Sciatic nerve (tissue), 2 donors: ENCODE data around the gene CCDC88C. TPM values are rescaled to one million over a fixed set of nuclear protein-coding genes. Genes with fewer than 3 reads are reported as not detected.
"Not testable (repeated sequence)": the region's sequence is repeated elsewhere in the genome, so short reads cannot be mapped to it uniquely, and the experiment has no call there.

Source experiments
- ATAC-seq: fragments of 200-7000 bp; cut with Tn5 transposase; one replicate; pipeline ENCODE4 v1.9.1; 2020; ENCODE audit warnings: mild to moderate bottlenecking, moderate library complexity
- DNase-seq: peaks from one replicate; pipeline ENCODE4 v3.0.0-alpha.2; 2020; ENCODE audit warnings: low spot score
- intact Hi-C: fragments of 100-400 bp; cut with DNase I; formaldehyde crosslinking; loops from one replicate; pipeline ENCODE4 v1.14.2; 2022
- total RNA-seq: library from RNA; stranded (reverse); fragmentation: NEBNext Ultra II Directional; extraction: Animal tissue kit (Norgen Biotek cat#: 25700); gene quantifications from one replicate; pipeline ENCODE4 v1.2.1, GENCODE V29; 2021
- donor health status: DM: no; HTN: no; CAD: no.
- donor health status: DM: no; HTN: no; CAD: no.

Gene CCDC88C
- 16.2 TPM for total RNA-seq

- intact Hi-C loops: loop anchor here (5.0 kb wide), 1 partner anchor 95 kb away; no protein-coding TSS in a partner anchor
- ATAC-seq: no peak
- no peak for DNase-seq
Measured at GRCh38 chr14:91417120-91417982, at the start of gene CCDC88C. TSS of gene CCDC88C (minus strand) at chr14:91417820. CDS start at chr14:91417690, 130 bp downstream.

- DNase-seq: no peak
- intact Hi-C loops: no loop called here
- ATAC-seq: no peak
Measured at GRCh38 chr14:91466192-91466591, 48.6 kb upstream of the CCDC88C start.

DNA sequence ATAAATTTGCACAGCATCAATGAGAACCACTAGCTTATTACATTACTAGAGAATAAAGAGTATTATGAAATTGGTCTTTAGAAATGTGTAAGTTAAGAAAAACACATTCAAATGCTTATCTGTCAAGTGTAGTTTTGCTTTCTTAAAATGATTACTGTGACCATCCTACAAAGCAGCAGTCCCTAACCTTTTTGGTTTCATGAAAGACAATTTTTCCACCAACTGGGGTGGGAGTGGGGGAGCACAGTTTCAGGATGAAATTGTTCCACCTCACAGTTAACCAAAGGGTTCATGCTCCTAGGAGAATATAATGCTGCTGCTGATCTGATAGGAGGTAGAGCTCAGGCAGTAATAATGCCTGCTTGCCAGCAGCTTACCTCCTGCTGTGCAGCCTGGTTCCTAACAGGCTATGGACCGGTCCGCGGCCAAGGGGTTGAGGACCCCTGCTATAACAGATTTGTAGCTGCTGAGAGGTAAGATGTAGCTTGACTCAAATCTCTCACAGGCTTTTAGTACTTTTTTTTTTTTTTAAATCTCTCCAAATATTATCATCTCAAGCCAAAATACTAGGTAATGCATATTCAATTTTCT lies 47.1 kb upstream of the CCDC88C start:
- DNase-seq: no peak
- intact Hi-C loops: no loop called here
- no peak for ATAC-seq

DNA sequence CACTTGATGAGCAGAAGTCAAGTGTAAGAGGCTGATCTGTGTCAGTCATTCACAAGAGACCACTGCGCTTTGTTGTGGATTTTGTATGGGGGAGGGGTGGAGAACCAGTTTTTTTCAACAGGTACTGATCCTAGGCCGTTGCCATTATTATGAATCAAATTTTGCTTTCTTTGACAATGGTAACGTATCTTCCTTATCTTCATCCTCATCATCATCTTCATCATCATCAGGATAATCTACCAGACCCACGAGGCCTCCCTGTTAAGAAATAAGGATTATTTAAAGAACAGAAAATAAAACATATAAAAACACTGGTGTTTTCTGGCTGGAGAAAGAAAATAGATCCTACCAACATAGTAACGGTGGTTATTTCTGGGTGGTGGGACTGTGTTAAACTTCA lies 41.0 kb upstream of the CCDC88C start:
- intact Hi-C loops: no loop called here
- no peak for DNase-seq
- no peak for ATAC-seq

GRCh38 chr14:91456283-91456682 lies 38.7 kb upstream of the CCDC88C start:
- intact Hi-C loops: no loop called here
- no peak for ATAC-seq
- no peak for DNase-seq

DNA sequence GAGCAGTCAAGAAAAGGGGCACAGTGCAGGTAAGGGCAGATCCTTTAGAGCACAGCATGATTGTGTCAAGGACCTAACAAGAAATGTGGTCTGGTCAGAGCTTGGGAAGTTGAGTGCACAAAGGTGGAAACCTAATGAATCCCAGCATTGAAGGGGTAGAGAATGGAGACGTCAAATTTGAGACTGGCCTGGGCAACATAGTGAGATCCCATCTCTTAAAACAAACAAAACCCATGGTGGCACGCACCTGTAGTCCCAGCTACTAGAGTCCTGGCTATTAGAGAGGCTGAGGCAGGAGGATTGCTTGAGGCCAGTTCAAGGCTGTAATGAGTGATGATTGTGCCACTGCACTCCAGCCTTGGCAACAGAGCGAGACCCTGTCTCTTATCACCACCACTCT lies 37.0 kb upstream of the CCDC88C start:
- ATAC-seq: no peak

DNA sequence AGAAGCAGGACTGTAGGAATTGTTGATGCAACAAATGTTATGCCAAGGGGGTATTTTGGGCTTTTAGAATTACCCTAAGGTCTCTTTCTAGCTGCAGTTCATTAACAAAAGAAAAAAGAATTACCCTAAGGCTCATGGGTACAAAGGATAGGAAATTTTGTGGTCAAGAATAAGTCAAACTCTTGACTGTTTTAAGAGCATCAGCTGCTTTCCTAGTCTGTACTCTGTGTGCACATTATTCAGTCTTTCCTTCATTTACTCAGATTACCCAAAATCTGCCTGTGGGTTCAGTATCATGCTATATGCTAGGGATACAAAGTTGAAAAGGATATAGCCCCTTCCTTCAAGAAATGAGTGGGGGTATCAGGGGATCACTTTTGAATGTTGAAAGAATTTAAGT lies 36.5 kb upstream of the CCDC88C start:
- intact Hi-C loops: no loop called here
- ATAC-seq: no peak
- no peak for DNase-seq

More for the DNA sequence above, 37.0 kb upstream of the CCDC88C start:
- intact Hi-C loops: no loop called here
- no peak for DNase-seq

DNA sequence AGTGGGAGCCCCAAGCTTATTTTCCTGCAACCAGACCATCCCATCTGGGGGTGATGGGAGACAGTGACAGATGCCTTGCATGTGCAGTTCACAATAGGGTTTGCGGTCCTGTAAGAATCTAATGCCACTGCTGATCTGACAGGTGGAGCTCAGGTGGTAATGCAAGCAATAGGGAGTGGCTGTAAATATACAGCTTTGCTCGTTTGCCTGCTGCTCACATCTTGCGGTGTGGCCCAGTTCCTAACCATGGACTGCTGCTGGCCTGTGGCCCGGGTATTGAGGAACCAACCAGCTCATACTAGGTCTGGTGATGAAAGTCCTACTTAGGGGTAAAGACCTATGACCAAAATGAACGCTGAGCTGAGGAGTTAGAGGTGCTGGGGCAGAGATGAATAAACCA lies 36.1 kb upstream of the CCDC88C start:
- intact Hi-C loops: no loop called here
- DNase-seq: no peak
- no peak for ATAC-seq

- intact Hi-C loops: no loop called here
- DNase-seq (no peak), ATAC-seq (no peak)
Measured at GRCh38 chr14:91444335-91445020, 26.9 kb upstream of the CCDC88C start.

DNA sequence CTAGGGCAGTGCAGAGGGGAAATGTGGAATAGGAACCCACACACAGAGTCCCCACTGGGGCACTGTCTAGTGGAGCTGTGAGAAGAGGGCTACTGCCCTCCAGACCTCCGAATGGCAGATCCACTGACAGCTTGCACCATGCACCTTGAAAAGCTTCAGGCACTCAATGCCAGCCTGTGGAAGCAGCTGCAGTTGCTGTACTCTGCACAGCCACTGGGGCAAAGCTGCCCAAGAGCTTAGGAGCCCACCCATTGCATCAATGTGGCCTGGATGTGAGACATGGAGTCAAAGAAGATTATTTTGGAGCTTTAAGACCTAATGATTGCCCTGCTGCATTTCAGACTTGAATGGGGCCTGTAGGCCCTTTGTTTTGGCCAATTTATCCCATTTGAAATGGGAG lies 21.7 kb upstream of the CCDC88C start:
- ATAC-seq (no peak), DNase-seq (no peak)
- intact Hi-C loops: no loop called here

- DNase-seq: no peak
- intact Hi-C loops: no loop called here
- ATAC-seq: no peak
Measured at GRCh38 chr14:91438845-91439244, 21.2 kb upstream of the CCDC88C start.

GRCh38 chr14:91436266-91436665 lies 18.6 kb upstream of the CCDC88C start:
- intact Hi-C loops, ATAC-seq, DNase-seq: not testable (repeated sequence)

DNA sequence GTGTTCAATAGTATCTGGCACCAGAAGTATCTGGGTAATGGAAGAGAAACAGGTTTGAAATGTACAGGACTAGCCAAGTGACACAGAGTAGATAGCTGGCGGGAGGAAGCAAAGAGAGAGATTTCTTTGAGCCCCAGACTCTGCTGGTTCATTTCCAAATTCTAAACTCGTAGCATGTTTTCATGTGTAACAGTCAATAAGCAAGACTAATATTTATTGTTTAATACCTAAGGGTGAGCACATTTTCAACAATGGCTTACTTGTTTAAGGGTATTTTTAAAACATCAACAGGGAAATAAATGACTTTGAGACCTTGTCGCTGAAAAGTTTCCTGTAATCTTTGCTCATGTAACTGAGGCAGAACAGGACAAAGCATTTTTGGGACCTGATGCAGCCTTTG lies 11.8 kb upstream of the CCDC88C start:
- intact Hi-C loops: no loop called here
- ATAC-seq: no peak
- no peak for DNase-seq

DNA sequence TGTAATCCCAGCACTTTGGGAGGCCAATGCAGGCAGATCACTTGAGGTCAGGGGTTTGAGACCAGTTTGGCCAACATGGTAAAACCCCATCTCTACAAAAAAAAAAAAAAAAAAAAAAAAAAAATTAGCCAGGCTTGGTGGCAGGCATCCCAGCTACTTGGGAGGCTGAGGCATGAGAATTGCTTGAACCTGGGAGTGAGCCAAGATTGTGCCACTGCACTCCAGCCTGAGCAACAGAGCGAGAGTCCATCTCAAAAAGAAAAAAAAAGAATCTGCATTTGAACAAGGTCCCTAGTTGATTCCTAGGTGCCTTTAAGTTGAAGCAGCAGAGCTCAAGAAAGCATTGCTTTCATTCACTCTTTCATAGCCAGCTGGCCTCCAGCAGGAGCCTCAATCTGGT lies 11.3 kb upstream of the CCDC88C start:
- DNase-seq, ATAC-seq, intact Hi-C loops: not testable (repeated sequence)

- ATAC-seq, intact Hi-C loops, DNase-seq: not testable (repeated sequence)
Measured at GRCh38 chr14:91425531-91425944, 7.9 kb upstream of the CCDC88C start.

DNA sequence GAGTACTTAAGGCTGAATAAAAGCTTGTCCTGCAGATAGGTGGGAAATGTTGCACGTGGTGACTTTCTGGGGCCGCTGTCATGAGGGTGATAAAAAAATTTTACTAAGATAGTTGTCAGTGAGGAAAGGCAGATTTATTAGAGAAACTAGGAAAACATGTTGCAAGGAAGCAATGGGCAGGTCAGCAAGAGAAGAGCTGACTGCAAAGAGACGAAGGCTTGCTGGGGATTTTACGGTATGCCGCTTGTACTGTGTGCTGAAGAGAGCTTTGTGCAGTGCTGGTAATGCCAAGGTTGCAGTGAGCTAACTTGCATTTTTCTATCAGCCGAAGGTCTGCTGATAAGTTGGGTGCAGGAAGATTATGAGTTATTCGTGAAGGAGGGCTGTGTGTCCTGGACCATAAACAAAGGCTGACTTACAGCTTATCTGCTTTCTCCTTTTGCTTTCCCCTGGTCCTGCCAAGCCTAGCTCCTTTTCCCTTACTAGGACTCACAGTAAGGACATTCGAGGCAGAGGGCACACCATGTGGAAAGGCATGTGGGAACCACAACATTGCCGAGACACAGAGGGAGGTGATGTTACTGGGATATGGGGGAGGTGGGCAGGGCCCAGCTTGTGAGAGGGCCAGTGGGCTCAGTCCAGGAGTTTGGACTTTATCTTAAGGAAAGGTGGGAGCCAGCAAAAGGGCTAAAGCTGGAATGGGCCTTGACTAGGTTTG lies 7.4 kb upstream of the CCDC88C start:
- intact Hi-C loops: no loop called here
- no peak for DNase-seq
- ATAC-seq: no peak

- DNase-seq: no peak
- intact Hi-C loops: no loop called here
- no peak for ATAC-seq
Measured at GRCh38 chr14:91420686-91421085, 3.1 kb upstream of the CCDC88C start.

- DNase-seq: no peak
- ATAC-seq: no peak
- intact Hi-C loops: loop anchor here (5.0 kb wide), 1 partner anchor 97 kb away; no protein-coding TSS in a partner anchor
Measured at GRCh38 chr14:91419451-91419850, 1.8 kb upstream of the CCDC88C start.

- no peak for DNase-seq
- intact Hi-C loops: loop anchor here (5.0 kb wide), 1 partner anchor 97 kb away; no protein-coding TSS in a partner anchor
- no peak for ATAC-seq
Measured at GRCh38 chr14:91419044-91419397, 1.4 kb upstream of the CCDC88C start.
